ENCODE data around the gene PCDHGB7. TPM values are rescaled to one million over a fixed set of nuclear protein-coding genes. Genes with fewer than 3 reads are reported as not detected.
"Not testable (repeated sequence)": the region's sequence is repeated elsewhere in the genome, so short reads cannot be mapped to it uniquely, and the experiment has no call there.

The PCDHGB7 gene
- total RNA-seq, 1 donor from 2014 or later, result 16.4 TPM

- Mint-ChIP-seq H3K4me3 (peak overlapping the region; percentile 15), H3K27ac (no peak overlapping the region), H3K36me3 (peaks cover 40% of the 10 kb centered on the region), H3K9me3 (peaks cover 64% of the 10 kb centered on the region), H3K4me1 (no peaks in the 10 kb centered on the region), H3K27me3 (ENCODE audit: low read depth) (no peaks in the 10 kb centered on the region)
- TF ChIP-seq CTCF (IDR thresholded peaks at IDR 0.05; ENCODE audit: unreplicated experiment), result no peak
- DNase-seq (ENCODE audit: low spot score in 2 of 2, unreplicated experiment in 2 of 2), result no peak
Observed at GRCh38 chr5:141389153-141390042, 28.1 kb upstream of the PCDHGB7 start.

- Mint-ChIP-seq H3K9me3 (peaks cover 55% of the 10 kb centered on the region), H3K27me3 (ENCODE audit: low read depth) (no peaks in the 10 kb centered on the region), H3K4me1 (no peaks in the 10 kb centered on the region), H3K4me3 (no peak within 1 kb of the TSS), H3K36me3 (peaks cover 53% of the 10 kb centered on the region), H3K27ac (no peak within 1 kb of the TSS)
- no peak for DNase-seq (ENCODE audit: low spot score in 2 of 2, unreplicated experiment in 2 of 2)
- no peak for TF ChIP-seq CTCF (IDR thresholded peaks at IDR 0.05; ENCODE audit: unreplicated experiment)
Observed at GRCh38 chr5:141392429-141393198, 24.9 kb upstream of the PCDHGB7 start, which contains the start of gene PCDHGA8. Gene PCDHGA8, plus strand, starts transcription at chr5:141392633. Its CDS starts 181 bp downstream, at chr5:141392814.

- Mint-ChIP-seq H3K36me3 (peaks cover 52% of the 10 kb centered on the region), H3K27me3 (ENCODE audit: low read depth) (no peaks in the 10 kb centered on the region), H3K27ac (no peak overlapping the region), H3K4me1 (no peaks in the 10 kb centered on the region), H3K9me3 (peaks cover 54% of the 10 kb centered on the region), H3K4me3 (no peak overlapping the region)
- no peak for DNase-seq (ENCODE audit: low spot score in 2 of 2, unreplicated experiment in 2 of 2)
- no peak for TF ChIP-seq CTCF (IDR thresholded peaks at IDR 0.05; ENCODE audit: unreplicated experiment)
Observed at GRCh38 chr5:141393267-141393666, 24.2 kb upstream of the PCDHGB7 start.

GRCh38 chr5:141394401-141395187 lies 22.9 kb upstream of the PCDHGB7 start:
- H3K27ac Mint-ChIP-seq; DNase-seq (ENCODE audit: low spot score in 2 of 2, unreplicated experiment in 2 of 2); H3K4me1 Mint-ChIP-seq; H3K27me3 Mint-ChIP-seq (ENCODE audit: low read depth); H3K4me3 Mint-ChIP-seq: not testable (repeated sequence)
- Mint-ChIP-seq H3K9me3 (peaks cover 54% of the 10 kb centered on the region), H3K36me3 (peaks cover 51% of the 10 kb centered on the region)

GRCh38 chr5:141397756-141398551 lies 19.5 kb upstream of the PCDHGB7 start, which contains the start of gene PCDHGB5:
Gene PCDHGB5, plus strand, starts transcription at chr5:141397947. Its CDS starts 181 bp downstream, at chr5:141398128.
- not testable (repeated sequence) for H3K27me3 Mint-ChIP-seq (ENCODE audit: low read depth); H3K4me3 Mint-ChIP-seq; DNase-seq (ENCODE audit: low spot score in 2 of 2, unreplicated experiment in 2 of 2); H3K4me1 Mint-ChIP-seq; H3K27ac Mint-ChIP-seq
- Mint-ChIP-seq H3K36me3 (peaks cover 47% of the 10 kb centered on the region), H3K9me3 (peaks cover 49% of the 10 kb centered on the region)

- Mint-ChIP-seq H3K4me1 (no peaks in the 10 kb centered on the region), H3K36me3 (peaks cover 46% of the 10 kb centered on the region), H3K27ac (no peak overlapping the region), H3K9me3 (peaks cover 50% of the 10 kb centered on the region), H3K27me3 (ENCODE audit: low read depth) (no peaks in the 10 kb centered on the region), H3K4me3 (no peak overlapping the region)
- no peak for TF ChIP-seq CTCF (IDR thresholded peaks at IDR 0.05; ENCODE audit: unreplicated experiment)
- no peak for DNase-seq (ENCODE audit: low spot score in 2 of 2, unreplicated experiment in 2 of 2)
Observed at GRCh38 chr5:141398608-141399007, 18.9 kb upstream of the PCDHGB7 start.
